Esophagus squamous epithelium (tissue), 5 donors: ENCODE measurements around the gene SERINC3. TPM values are rescaled to one million over a fixed set of nuclear protein-coding genes. Genes with fewer than 3 reads are reported as not detected.

Experiments used
- DNase-seq: peaks from one replicate; lab custom pipeline; 2025; lab: John Stamatoyannopoulos, UW
- H3K27ac ChIP-seq, 4 donors: fragments of 200-600 bp; sonication (generic); one replicate each; pipeline ENCODE4 v1.5.1; 2016 to 2019; ENCODE audit warnings: mild to moderate bottlenecking in 1 of 4
- H3K27me3 ChIP-seq, 4 donors: fragments of 200-600 bp; sonication (generic); 1 replicate in 3 of 4; 2 replicates in 1 of 4; pipeline versions ENCODE4 v1.5.1 to v1.6.0; 2017 to 2021; ENCODE audit warnings: antibody characterized with exemption in 1 of 4
- H3K36me3 ChIP-seq, 3 donors: fragments of 200-600 bp; sonication (generic); one replicate each; pipeline ENCODE4 v1.5.1; 2016 to 2019
- H3K4me1 ChIP-seq, 3 donors: fragments of 200-600 bp; sonication (generic); one replicate each; pipeline ENCODE4 v1.5.1; 2017 to 2019
- H3K4me3 ChIP-seq, 4 donors: fragments of 200-600 bp; sonication (generic); 1 replicate in 3 of 4; 2 replicates in 1 of 4; pipeline ENCODE4 v1.5.1; 2016 to 2019; ENCODE audit warnings: mild to moderate bottlenecking in 2 of 4, moderate library complexity in 1 of 4
- H3K9me3 ChIP-seq, 3 donors: fragments of 200-600 bp; sonication (generic); one replicate each; pipeline ENCODE4 v1.5.1; 2016 to 2019
- POLR2A ChIP-seq, 4 donors: fragments of 450-650 bp; IDR thresholded peaks; one replicate each; pipeline ENCODE4 v1.6.1; 2017; ENCODE audit warnings: antibody characterized with exemption in 4 of 4, mild to moderate bottlenecking in 4 of 4, moderate library complexity in 3 of 4
- WGBS, 2 donors: methylation state at CpG; one replicate each; pipeline ENCODE4 v1.1.5; 2018; 5-methylcytosine and 5-hydroxymethylcytosine counted together
- intact Hi-C: fragments of 100-400 bp; cut with DNase I; formaldehyde crosslinking; loops from one replicate; pipeline ENCODE4 v1.15.0; 2022
- total RNA-seq, 4 donors: library from RNA; depleted of rRNA; stranded (reverse); fragments of >200 nt; gene quantifications; one replicate each; pipeline ENCODE4 v1.1.0, GENCODE V29; 2016
- TF ChIP-seq, protein P1 (sequence below), 6 experiments: fragments of 450-650 bp in 4 of 6; fragments of 200-600 bp in 2 of 6; sonication (generic) in 2 of 6; IDR thresholded peaks; one replicate each; pipeline ENCODE4 v1.5.1; 2016 to 2019; ENCODE audit warnings: antibody characterized with exemption in 6 of 6, mild to moderate bottlenecking in 4 of 6, moderate library complexity in 4 of 6
- donor health status: DM: yes; HTN: yes; CAD: no.

Gene SERINC3
- total RNA-seq, 4 donors from 2014 or later, result 41.7 to 83.9 (median 59.4) TPM

DNA sequence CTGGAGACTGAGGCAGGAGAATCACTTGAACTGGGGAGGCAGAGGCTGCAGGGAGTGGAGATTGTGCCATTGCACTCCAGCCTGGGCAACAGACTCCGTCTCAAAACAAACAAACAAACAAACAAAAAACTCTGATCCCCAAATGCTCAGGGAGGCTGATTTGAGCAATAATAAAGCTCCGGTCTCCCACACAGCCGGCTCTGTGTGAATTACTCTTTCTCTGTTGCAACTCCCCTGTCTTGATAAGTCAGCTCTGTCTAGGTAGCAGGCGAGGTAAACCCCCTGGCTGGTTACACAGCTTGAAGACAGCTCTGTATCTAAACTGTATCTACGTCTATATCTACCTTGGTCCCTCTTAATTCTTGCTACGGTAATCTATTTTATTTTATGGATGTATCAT is 6.4 kb upstream of the SERINC3 start:
- TF ChIP-seq, protein P1, sequence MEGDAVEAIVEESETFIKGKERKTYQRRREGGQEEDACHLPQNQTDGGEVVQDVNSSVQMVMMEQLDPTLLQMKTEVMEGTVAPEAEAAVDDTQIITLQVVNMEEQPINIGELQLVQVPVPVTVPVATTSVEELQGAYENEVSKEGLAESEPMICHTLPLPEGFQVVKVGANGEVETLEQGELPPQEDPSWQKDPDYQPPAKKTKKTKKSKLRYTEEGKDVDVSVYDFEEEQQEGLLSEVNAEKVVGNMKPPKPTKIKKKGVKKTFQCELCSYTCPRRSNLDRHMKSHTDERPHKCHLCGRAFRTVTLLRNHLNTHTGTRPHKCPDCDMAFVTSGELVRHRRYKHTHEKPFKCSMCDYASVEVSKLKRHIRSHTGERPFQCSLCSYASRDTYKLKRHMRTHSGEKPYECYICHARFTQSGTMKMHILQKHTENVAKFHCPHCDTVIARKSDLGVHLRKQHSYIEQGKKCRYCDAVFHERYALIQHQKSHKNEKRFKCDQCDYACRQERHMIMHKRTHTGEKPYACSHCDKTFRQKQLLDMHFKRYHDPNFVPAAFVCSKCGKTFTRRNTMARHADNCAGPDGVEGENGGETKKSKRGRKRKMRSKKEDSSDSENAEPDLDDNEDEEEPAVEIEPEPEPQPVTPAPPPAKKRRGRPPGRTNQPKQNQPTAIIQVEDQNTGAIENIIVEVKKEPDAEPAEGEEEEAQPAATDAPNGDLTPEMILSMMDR (IDR thresholded peaks at IDR 0.05), result no peak
- TF ChIP-seq POLR2A (IDR thresholded peaks at IDR 0.05), result no peak
- Histone ChIP-seq H3K27ac (no peak overlapping the region), H3K36me3 (no peaks in the 10 kb centered on the region), H3K9me3 (no peaks in the 10 kb centered on the region), H3K27me3 (no peaks in the 10 kb centered on the region), H3K4me1 (peaks cover 0 to 28% (median 8%) of the 10 kb centered on the region in 3 donors), H3K4me3 (no peak overlapping the region)
- 71 to 83% methylated on average over 6 of the region's 6 CpGs for WGBS, 2 donors
- intact Hi-C loops, result no loop called here
- DNase-seq, result no peak

DNA sequence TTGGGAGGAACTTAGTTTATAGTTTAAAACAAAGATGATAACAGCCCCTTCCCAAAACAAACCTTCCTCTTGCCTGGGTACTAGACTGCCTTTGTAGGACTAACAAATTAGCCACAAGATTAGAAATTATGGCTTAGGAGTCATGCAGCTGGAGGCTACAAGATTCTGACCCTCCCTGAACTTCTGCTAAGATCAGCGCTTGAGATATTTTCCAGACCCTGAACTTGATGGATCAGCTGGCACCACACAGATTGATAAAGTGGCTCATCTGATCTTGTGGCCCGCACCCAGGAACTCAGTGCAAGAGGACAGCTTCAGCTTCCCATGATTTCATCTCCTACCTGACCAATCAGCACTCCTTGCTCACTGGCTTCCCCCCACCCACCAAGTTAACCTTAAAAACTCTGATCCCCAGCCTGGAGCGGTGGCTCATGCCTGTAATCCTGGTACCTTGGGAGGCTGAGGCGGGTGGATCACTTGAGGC is 5.9 kb upstream of the SERINC3 start:
- Histone ChIP-seq H3K4me1 (peaks cover 0 to 23% (median 6%) of the 10 kb centered on the region in 3 donors), H3K27me3 (no peaks in the 10 kb centered on the region), H3K36me3 (no peaks in the 10 kb centered on the region), H3K9me3 (no peaks in the 10 kb centered on the region), H3K4me3 (no peak overlapping the region), H3K27ac (no peak overlapping the region)
- TF ChIP-seq POLR2A (IDR thresholded peaks at IDR 0.05), result no peak
- TF ChIP-seq, protein P1 (IDR thresholded peaks at IDR 0.05), result no peak
- DNase-seq, result no peak
- 59 to 81% methylated on average over 3 of the region's 4 CpGs for WGBS, 2 donors
- intact Hi-C loops, result no loop called here

DNA sequence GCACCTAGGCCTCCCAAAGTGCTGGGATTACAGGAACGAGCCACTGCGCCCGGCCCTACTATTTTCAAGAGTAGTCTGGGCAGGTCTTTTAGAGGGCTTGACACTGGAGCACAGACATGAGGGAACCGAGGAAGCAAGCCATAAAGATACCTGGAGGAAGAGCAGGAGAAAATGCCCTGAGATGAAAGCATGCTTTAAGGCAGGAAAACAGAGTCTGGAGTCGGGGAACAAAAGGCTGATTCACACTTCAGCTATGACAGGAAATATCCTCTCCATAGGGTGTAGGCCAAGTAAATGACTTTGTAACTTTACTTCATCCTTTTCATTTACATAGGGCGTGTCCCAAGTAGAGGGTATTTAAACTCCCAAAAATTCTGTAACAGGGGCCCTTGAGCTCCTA is 4.3 kb upstream of the SERINC3 start:
- H3K9me3 ChIP-seq, result no peaks in the 10 kb centered on the region
- H3K27ac ChIP-seq, result peak overlapping the region in 1 of 4 donors; percentile 1
- TF ChIP-seq, protein P1 (IDR thresholded peaks at IDR 0.05), result no peak
- no peak for TF ChIP-seq POLR2A (IDR thresholded peaks at IDR 0.05)
- H3K4me1 ChIP-seq, result peaks cover 0 to 15% (median 1%) of the 10 kb centered on the region in 3 donors
- H3K4me3 ChIP-seq, result no peak overlapping the region
- H3K27me3 ChIP-seq, result no peaks in the 10 kb centered on the region
- H3K36me3 ChIP-seq, result no peaks in the 10 kb centered on the region
- intact Hi-C loops, result no loop called here
- no peak for DNase-seq
- WGBS, 2 donors, result 40 to 64% methylated on average over 3 to 6 of the region's 6 CpGs

DNA sequence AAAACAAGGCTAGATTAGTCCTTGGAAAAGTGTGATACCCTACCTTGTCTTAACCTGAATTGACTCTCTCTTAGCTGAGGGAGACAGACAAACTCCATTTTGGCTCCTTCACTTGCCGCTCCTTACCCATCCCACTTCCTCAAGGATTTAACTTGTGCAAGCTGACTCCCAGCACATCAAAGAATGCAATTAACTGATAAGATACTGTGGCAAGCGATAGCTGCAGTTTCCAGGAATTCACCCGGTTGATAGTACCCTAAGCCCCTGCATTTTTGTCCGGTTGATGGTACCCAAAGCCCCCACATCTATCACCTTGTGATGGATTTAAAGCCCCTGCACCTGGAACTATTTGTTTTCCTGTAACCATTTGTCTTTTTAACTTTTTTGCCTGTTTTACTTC is 1.9 kb upstream of the SERINC3 start:
- TF ChIP-seq, protein P1 (IDR thresholded peaks at IDR 0.05), result no peak
- no peak for TF ChIP-seq POLR2A (IDR thresholded peaks at IDR 0.05)
- WGBS, 2 donors, result 61 to 69% methylated on average over 4 of the region's 4 CpGs
- H3K4me1 ChIP-seq, result peaks cover 3 to 37% (median 19%) of the 10 kb centered on the region in 3 donors
- H3K4me3 ChIP-seq, result no peak overlapping the region
- H3K27ac ChIP-seq, result no peak overlapping the region
- H3K27me3 ChIP-seq, result no peaks in the 10 kb centered on the region
- no peaks in the 10 kb centered on the region for H3K9me3 ChIP-seq
- no peak for DNase-seq
- no peaks in the 10 kb centered on the region for H3K36me3 ChIP-seq
- intact Hi-C loops, result no loop called here

DNA sequence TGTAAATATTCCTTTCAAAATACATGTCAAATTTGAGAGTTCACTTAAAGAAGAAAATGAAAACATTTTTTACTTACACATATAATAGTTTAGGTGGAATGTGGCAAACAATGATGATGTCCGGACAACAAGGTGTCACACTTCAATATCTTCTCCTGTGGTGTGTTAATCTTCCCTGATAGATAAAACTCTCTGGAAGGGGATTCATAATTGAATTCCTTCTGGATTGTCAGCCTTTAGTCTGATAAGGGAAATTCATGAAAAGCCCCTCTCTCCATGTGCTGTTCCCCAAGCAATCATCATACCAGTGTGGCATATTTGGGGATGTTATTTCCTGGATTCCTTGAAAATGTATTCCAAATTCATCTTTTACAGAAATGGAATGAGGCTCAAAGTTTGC is 971 bp upstream of the SERINC3 start:
- H3K4me1 ChIP-seq, result peaks cover 3 to 46% (median 25%) of the 10 kb centered on the region in 3 donors
- intact Hi-C loops, result no loop called here
- no peak for DNase-seq
- TF ChIP-seq, protein P1 (IDR thresholded peaks at IDR 0.05), result no peak
- TF ChIP-seq POLR2A (IDR thresholded peaks at IDR 0.05), result no peak
- 78 to 88% methylated on average over 1 of the region's 1 CpG for WGBS, 2 donors
- no peaks in the 10 kb centered on the region for H3K9me3 ChIP-seq
- peak overlapping the region in 3 of 4 donors; percentile 97 to 100 (median 98) for H3K27ac ChIP-seq
- no peak overlapping the region for H3K4me3 ChIP-seq
- H3K27me3 ChIP-seq, result no peaks in the 10 kb centered on the region
- H3K36me3 ChIP-seq, result no peaks in the 10 kb centered on the region
